Parathyroid adenoma (tissue), 2 donors: Measurements from ENCODE around the gene SLC16A11.

Experiments used
- H2AFZ ChIP-seq: fragments of 300-600 bp; sonication (generic); one replicate; pipeline ENCODE4 v1.7.0; 2017; ENCODE audit warnings: antibody characterized with exemption, mild to moderate bottlenecking
- H3K27ac ChIP-seq: fragments of 300-600 bp; sonication (generic); one replicate; pipeline ENCODE4 v1.7.0; 2017
- H3K27me3 ChIP-seq: fragments of 300-600 bp; sonication (generic); one replicate; pipeline ENCODE4 v1.7.0; 2017; ENCODE audit warnings: low read length; ENCODE audit not compliant: control insufficient read depth, insufficient read depth
- H3K36me3 ChIP-seq: fragments of 300-600 bp; sonication (generic); one replicate; pipeline ENCODE4 v1.7.0; 2017; ENCODE audit warnings: low read length; ENCODE audit not compliant: control insufficient read depth, insufficient read depth
- H3K4me1 ChIP-seq: fragments of 300-600 bp; sonication (generic); one replicate; pipeline ENCODE4 v1.7.0; 2017; ENCODE audit warnings: control low read depth
- H3K4me2 ChIP-seq: fragments of 300-600 bp; sonication (generic); one replicate; pipeline ENCODE4 v1.7.0; 2017; ENCODE audit warnings: low read length
- H3K4me3 ChIP-seq: fragments of 300-600 bp; sonication (generic); one replicate; pipeline ENCODE4 v1.7.0; 2017; ENCODE audit warnings: low read depth, low read length
- H3K79me2 ChIP-seq: fragments of 300-600 bp; sonication (generic); one replicate; pipeline ENCODE4 v1.7.0; 2017; ENCODE audit warnings: control low read depth
- H3K9ac ChIP-seq: fragments of 300-600 bp; sonication (generic); one replicate; pipeline ENCODE4 v1.7.0; 2017; ENCODE audit warnings: mild to moderate bottlenecking
- H3K9me3 ChIP-seq: fragments of 300-600 bp; sonication (generic); one replicate; pipeline ENCODE4 v1.7.0; 2017; ENCODE audit warnings: low read length; ENCODE audit not compliant: control insufficient read depth
- TF ChIP-seq, protein P1 (sequence below): fragments of 300-600 bp; sonication (generic); IDR thresholded peaks from one replicate; pipeline ENCODE4 v1.7.0; 2017; ENCODE audit warnings: antibody characterized with exemption, mild to moderate bottlenecking
- donor health status: primary hyperparathyroidism.

SLC16A11 gene

GRCh38 chr17:7034955-7035590, 8.8 kb downstream of the SLC16A11 start:
- H3K4me3 ChIP-seq: peak overlapping the region; percentile 86
- H3K9ac ChIP-seq: no peak overlapping the region

GRCh38 chr17:7029659-7030058, 14.2 kb downstream of the SLC16A11 start:
- H3K9me3 ChIP-seq: no peaks in the 10 kb centered on the region
- H3K79me2 ChIP-seq: no peaks in the 10 kb centered on the region
- no peak overlapping the region for H3K9ac ChIP-seq
- H3K27ac ChIP-seq: peak overlapping the region; percentile 26
- H2AFZ ChIP-seq: no peak overlapping the region
- H3K36me3 ChIP-seq: no peaks in the 10 kb centered on the region
- H3K4me2 ChIP-seq: no peak overlapping the region
- H3K4me3 ChIP-seq: no peak overlapping the region
- TF ChIP-seq, protein P1, sequence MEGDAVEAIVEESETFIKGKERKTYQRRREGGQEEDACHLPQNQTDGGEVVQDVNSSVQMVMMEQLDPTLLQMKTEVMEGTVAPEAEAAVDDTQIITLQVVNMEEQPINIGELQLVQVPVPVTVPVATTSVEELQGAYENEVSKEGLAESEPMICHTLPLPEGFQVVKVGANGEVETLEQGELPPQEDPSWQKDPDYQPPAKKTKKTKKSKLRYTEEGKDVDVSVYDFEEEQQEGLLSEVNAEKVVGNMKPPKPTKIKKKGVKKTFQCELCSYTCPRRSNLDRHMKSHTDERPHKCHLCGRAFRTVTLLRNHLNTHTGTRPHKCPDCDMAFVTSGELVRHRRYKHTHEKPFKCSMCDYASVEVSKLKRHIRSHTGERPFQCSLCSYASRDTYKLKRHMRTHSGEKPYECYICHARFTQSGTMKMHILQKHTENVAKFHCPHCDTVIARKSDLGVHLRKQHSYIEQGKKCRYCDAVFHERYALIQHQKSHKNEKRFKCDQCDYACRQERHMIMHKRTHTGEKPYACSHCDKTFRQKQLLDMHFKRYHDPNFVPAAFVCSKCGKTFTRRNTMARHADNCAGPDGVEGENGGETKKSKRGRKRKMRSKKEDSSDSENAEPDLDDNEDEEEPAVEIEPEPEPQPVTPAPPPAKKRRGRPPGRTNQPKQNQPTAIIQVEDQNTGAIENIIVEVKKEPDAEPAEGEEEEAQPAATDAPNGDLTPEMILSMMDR: no peak
- no peaks in the 10 kb centered on the region for H3K4me1 ChIP-seq
- no peaks in the 10 kb centered on the region for H3K27me3 ChIP-seq

More at GRCh38 chr17:7034955-7035590, 8.8 kb downstream of the SLC16A11 start:
- TF ChIP-seq, protein P1: no peak
- H3K4me1 ChIP-seq: peaks cover 10% of the 10 kb centered on the region
- H3K4me2 ChIP-seq: peak overlapping the region; percentile 98
- H2AFZ ChIP-seq: peak overlapping the region; percentile 84
- H3K79me2 ChIP-seq: no peaks in the 10 kb centered on the region
- H3K27me3 ChIP-seq: no peaks in the 10 kb centered on the region
- H3K27ac ChIP-seq: peak overlapping the region; percentile 88
- no peaks in the 10 kb centered on the region for H3K9me3 ChIP-seq
- H3K36me3 ChIP-seq: no peaks in the 10 kb centered on the region

GRCh38 chr17:7029096-7029495, 14.8 kb downstream of the SLC16A11 start:
- Histone ChIP-seq H3K9ac (no peak overlapping the region), H2AFZ (no peak overlapping the region), H3K79me2 (no peaks in the 10 kb centered on the region), H3K27ac (peak overlapping the region; percentile 26), H3K4me1 (no peaks in the 10 kb centered on the region), H3K27me3 (no peaks in the 10 kb centered on the region), H3K4me2 (no peak overlapping the region), H3K9me3 (no peaks in the 10 kb centered on the region), H3K4me3 (no peak overlapping the region), H3K36me3 (no peaks in the 10 kb centered on the region)
- TF ChIP-seq, protein P1: no peak

GRCh38 chr17:7027335-7027734, 16.6 kb downstream of the SLC16A11 start:
- Histone ChIP-seq H2AFZ (no peak overlapping the region), H3K79me2 (no peaks in the 10 kb centered on the region), H3K4me2 (no peak overlapping the region), H3K4me1 (no peaks in the 10 kb centered on the region), H3K27me3 (no peaks in the 10 kb centered on the region), H3K4me3 (no peak overlapping the region), H3K36me3 (no peaks in the 10 kb centered on the region), H3K27ac (no peak overlapping the region), H3K9me3 (no peaks in the 10 kb centered on the region), H3K9ac (no peak overlapping the region)
- TF ChIP-seq, protein P1: no peak
